GM15510 (cell line): ENCODE results near the gene COL15A1.

Experiments
- POLR2A ChIP-seq: IDR thresholded peaks from 3 replicates; pipeline ENCODE4 v1.6.1; 2011; ENCODE audit warnings: borderline replicate concordance; ENCODE audit not compliant: insufficient read length; ENCODE audit errors: extremely low read depth

The COL15A1 gene

GRCh38 chr9:98972716-98973115, 29.0 kb downstream of the COL15A1 start:
- TF ChIP-seq POLR2A, result no peak

GRCh38 chr9:98973171-98973570, 29.5 kb downstream of the COL15A1 start:
- no peak for TF ChIP-seq POLR2A

- TF ChIP-seq POLR2A, result no peak
These were observed 29.9 kb downstream of the COL15A1 start for GRCh38 chr9:98973576-98973975.

- TF ChIP-seq POLR2A, result no peak
These were observed 30.4 kb downstream of the COL15A1 start for GRCh38 chr9:98974106-98974505.

- no peak for TF ChIP-seq POLR2A
These were observed 30.8 kb downstream of the COL15A1 start for GRCh38 chr9:98974554-98974953.

GRCh38 chr9:98974994-98975712, 31.4 kb downstream of the COL15A1 start:
- no peak for TF ChIP-seq POLR2A

- no peak for TF ChIP-seq POLR2A
These were observed 32.1 kb downstream of the COL15A1 start for GRCh38 chr9:98975838-98976237.

- no peak for TF ChIP-seq POLR2A
These were observed 33.6 kb downstream of the COL15A1 start for GRCh38 chr9:98977246-98977714.

GRCh38 chr9:98977813-98978212, 34.1 kb downstream of the COL15A1 start:
- TF ChIP-seq POLR2A, result no peak

- TF ChIP-seq POLR2A, result no peak
These were observed 34.5 kb downstream of the COL15A1 start for GRCh38 chr9:98978231-98978681.

GRCh38 chr9:98980291-98980690, 36.6 kb downstream of the COL15A1 start:
- no peak for TF ChIP-seq POLR2A

GRCh38 chr9:98983295-98984268, 39.9 kb downstream of the COL15A1 start:
- no peak for TF ChIP-seq POLR2A

GRCh38 chr9:98985596-98985995, 41.9 kb downstream of the COL15A1 start:
- TF ChIP-seq POLR2A, result no peak

- TF ChIP-seq POLR2A, result no peak
These were observed 43.4 kb downstream of the COL15A1 start for GRCh38 chr9:98986866-98987651.
